Measurements from ENCODE around the gene COBLL1.

COBLL1 gene

DNA sequence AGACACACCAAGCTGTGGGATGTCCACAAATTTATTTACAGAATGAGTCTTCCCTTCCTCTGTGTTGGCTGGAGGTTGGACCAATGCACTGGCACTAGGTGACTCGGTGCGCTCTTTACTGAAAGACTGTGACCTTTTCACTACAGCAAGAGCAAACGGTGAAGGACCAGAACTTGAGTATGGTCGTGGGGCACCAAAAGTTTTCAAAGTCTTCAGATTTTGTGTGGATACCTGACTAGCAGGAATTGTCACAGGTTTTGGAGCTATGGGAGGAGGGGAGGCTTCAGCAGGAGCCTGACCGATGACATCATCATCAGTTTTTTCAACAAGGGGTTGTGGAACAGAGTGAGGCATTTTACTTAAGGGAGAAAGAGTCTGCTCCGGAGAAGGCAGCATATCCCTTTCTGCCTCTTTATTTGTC lies 147.3 kb downstream of the COBLL1 start:
- Histone ChIP-seq H3K9me2 (ENCODE audit: low read depth, low read length) (no peaks in the 10 kb centered on the region), H3F3A (ENCODE audit: insufficient read depth, low read length) (no peaks in the 10 kb centered on the region), H3K4me3 (ENCODE audit: low read depth, low read length, poor library complexity, severe bottlenecking) (no peak overlapping the region), H3K9ac (ENCODE audit: low read length) (no peak overlapping the region), H4K20me1 (ENCODE audit: insufficient read depth, low read length) (no peaks in the 10 kb centered on the region), H3K27ac (ENCODE audit: low read depth, low read length, poor library complexity, severe bottlenecking) (no peak overlapping the region), H3K79me2 (ENCODE audit: insufficient read depth, low read length) (no peaks in the 10 kb centered on the region), H3K9me3 (ENCODE audit: low read length) (no peaks in the 10 kb centered on the region), H3K4me1 (ENCODE audit: insufficient read depth, low read length, severe bottlenecking) (no peaks in the 10 kb centered on the region), H3K27me3 (ENCODE audit: insufficient read depth, low read length) (no peaks in the 10 kb centered on the region), H3K4me2 (ENCODE audit: low read length) (no peak overlapping the region), H3K36me3 (ENCODE audit: insufficient read depth, low read length) (no peaks in the 10 kb centered on the region), H2AFZ (ENCODE audit: low read length) (no peak overlapping the region)
- TF ChIP-seq CTCF (IDR thresholded peaks at IDR 0.05; ENCODE audit: low read length) (no peak), EZH2 (IDR thresholded peaks at IDR 0.05; ENCODE audit: borderline replicate concordance, low read length) (no peak)

DNA sequence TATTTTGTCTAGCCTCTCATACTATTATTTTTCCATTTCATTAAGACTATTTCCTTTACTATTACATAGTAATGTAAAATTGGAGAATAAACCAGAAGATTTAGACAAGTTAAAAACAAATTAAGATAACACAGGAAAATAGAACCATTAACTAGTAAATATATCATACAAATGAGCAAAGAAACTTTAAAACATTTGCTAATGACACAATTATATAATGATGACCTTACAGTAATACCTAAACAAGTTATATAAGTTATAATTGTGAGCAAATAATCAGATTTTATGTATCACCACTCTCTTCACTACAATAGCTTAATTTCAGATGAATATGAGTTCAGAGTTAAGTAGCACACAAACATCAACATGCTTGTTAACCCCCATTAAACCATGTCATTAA lies 147.8 kb downstream of the COBLL1 start:
- Histone ChIP-seq H3K9me2 (ENCODE audit: low read depth, low read length) (no peaks in the 10 kb centered on the region), H3K4me1 (ENCODE audit: insufficient read depth, low read length, severe bottlenecking) (no peaks in the 10 kb centered on the region)

DNA sequence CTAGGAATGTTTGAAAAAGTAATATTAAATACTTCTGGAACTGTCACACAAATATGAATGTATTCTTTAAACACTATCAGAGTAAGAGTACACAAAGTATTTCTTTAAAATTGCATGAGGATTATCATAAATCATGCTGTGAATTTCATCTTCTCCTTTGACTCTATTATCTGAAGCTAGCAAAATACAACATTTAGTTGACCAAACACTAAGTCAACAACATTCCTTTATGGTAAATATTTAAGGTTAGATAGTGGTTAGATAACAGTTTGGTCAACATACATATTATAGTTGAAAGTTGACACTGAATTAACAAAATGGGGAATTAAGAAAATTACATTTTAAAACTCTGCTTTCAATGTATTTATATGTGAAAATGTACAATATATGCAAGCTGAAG lies 148.2 kb downstream of the COBLL1 start:
- TF ChIP-seq EZH2 (IDR thresholded peaks at IDR 0.05; ENCODE audit: borderline replicate concordance, low read length) (no peak), CTCF (IDR thresholded peaks at IDR 0.05; ENCODE audit: low read length) (no peak)
- H3K9ac ChIP-seq (ENCODE audit: low read length), result no peak overlapping the region
- H3K27me3 ChIP-seq (ENCODE audit: insufficient read depth, low read length), result no peaks in the 10 kb centered on the region
- no peaks in the 10 kb centered on the region for H3K9me2 ChIP-seq (ENCODE audit: low read depth, low read length)
- no peaks in the 10 kb centered on the region for H3K79me2 ChIP-seq (ENCODE audit: insufficient read depth, low read length)
- H4K20me1 ChIP-seq (ENCODE audit: insufficient read depth, low read length), result no peaks in the 10 kb centered on the region
- H3K9me3 ChIP-seq (ENCODE audit: low read length), result no peaks in the 10 kb centered on the region
- H3K4me2 ChIP-seq (ENCODE audit: low read length), result no peak overlapping the region
- H3K27ac ChIP-seq (ENCODE audit: low read depth, low read length, poor library complexity, severe bottlenecking), result no peak overlapping the region
- no peaks in the 10 kb centered on the region for H3K4me1 ChIP-seq (ENCODE audit: insufficient read depth, low read length, severe bottlenecking)
- H3K4me3 ChIP-seq (ENCODE audit: low read depth, low read length, poor library complexity, severe bottlenecking), result no peak overlapping the region
- H3K36me3 ChIP-seq (ENCODE audit: insufficient read depth, low read length), result no peaks in the 10 kb centered on the region
- H3F3A ChIP-seq (ENCODE audit: insufficient read depth, low read length), result no peaks in the 10 kb centered on the region
- no peak overlapping the region for H2AFZ ChIP-seq (ENCODE audit: low read length)

More for the DNA sequence above, 147.8 kb downstream of the COBLL1 start:
- Histone ChIP-seq H3K27me3 (ENCODE audit: insufficient read depth, low read length) (no peaks in the 10 kb centered on the region), H3K27ac (ENCODE audit: low read depth, low read length, poor library complexity, severe bottlenecking) (no peak overlapping the region), H4K20me1 (ENCODE audit: insufficient read depth, low read length) (no peaks in the 10 kb centered on the region), H2AFZ (ENCODE audit: low read length) (no peak overlapping the region), H3K36me3 (ENCODE audit: insufficient read depth, low read length) (no peaks in the 10 kb centered on the region), H3K9me3 (ENCODE audit: low read length) (no peaks in the 10 kb centered on the region), H3K4me3 (ENCODE audit: low read depth, low read length, poor library complexity, severe bottlenecking) (no peak overlapping the region), H3K4me2 (ENCODE audit: low read length) (no peak overlapping the region), H3F3A (ENCODE audit: insufficient read depth, low read length) (no peaks in the 10 kb centered on the region), H3K9ac (ENCODE audit: low read length) (no peak overlapping the region), H3K79me2 (ENCODE audit: insufficient read depth, low read length) (no peaks in the 10 kb centered on the region)
- TF ChIP-seq CTCF (IDR thresholded peaks at IDR 0.05; ENCODE audit: low read length) (no peak), EZH2 (IDR thresholded peaks at IDR 0.05; ENCODE audit: borderline replicate concordance, low read length) (no peak)

Measured in OCI-LY1 (cell line).